H1 (cell line): ENCODE data around the gene TTC6. TPM values are rescaled to one million over a fixed set of nuclear protein-coding genes. Genes with fewer than 3 reads are reported as not detected.

Source experiments
- CTCF ChIA-PET: fragments of 300-600 bp; sonication (Branson Sonifier 250); formaldehyde crosslinking; loops from one replicate; lab custom pipeline; 2021; ENCODE audit not compliant: partially characterized antibody; lab: Charles Lee
- POLR2A ChIA-PET: fragments of 300-600 bp; sonication (Branson Sonifier 250); formaldehyde crosslinking; loops from one replicate; lab custom pipeline; 2021; ENCODE audit warnings: inconsistent platforms; ENCODE audit not compliant: partially characterized antibody; lab: Charles Lee
- DNase-seq, 2 experiments: peaks; one replicate each; pipeline versions ENCODE4 v3.0.0 to v3.0.0-alpha.2; 2010 to 2022; ENCODE audit warnings: low spot score in 2 of 2, low read depth in 1 of 2, mixed read lengths in 1 of 2
- FAIRE-seq: peaks from 2 replicates; lab custom pipeline; 2011; peaks lifted over from hg19 to GRCh38; lab: Jason Lieb, UNC
- H2AFZ ChIP-seq: 2 replicates; pipeline ENCODE4 v1.8.1; 2012; ENCODE audit warnings: low read length, inconsistent platforms
- H2AK5ac ChIP-seq: 2 replicates; pipeline ENCODE4 v1.6.1; 2013; ENCODE audit warnings: low read depth, low read length
- H2BK120ac ChIP-seq: replicated peaks from 2 replicates; pipeline ENCODE3; 2013; ENCODE audit warnings: low read depth, low read length, inconsistent platforms
- H2BK12ac ChIP-seq: 2 replicates; pipeline ENCODE4 v1.6.1; 2013; ENCODE audit warnings: low read depth, low read length
- H2BK15ac ChIP-seq: 2 replicates; pipeline ENCODE4 v1.6.1; 2013; ENCODE audit warnings: low read length
- H2BK20ac ChIP-seq: 2 replicates; pipeline ENCODE4 v1.6.1; 2013; ENCODE audit warnings: low read length
- H2BK5ac ChIP-seq: 2 replicates; pipeline ENCODE4 v1.6.1; 2013; ENCODE audit warnings: low read depth, low read length
- H3K14ac ChIP-seq: 2 replicates; pipeline ENCODE4 v1.6.1; 2013; ENCODE audit warnings: inconsistent platforms; ENCODE audit not compliant: insufficient read length
- H3K18ac ChIP-seq: 2 replicates; pipeline ENCODE4 v1.6.1; 2013; ENCODE audit warnings: low read length; ENCODE audit errors: extremely low read depth
- H3K23ac ChIP-seq: 2 replicates; pipeline ENCODE4 v1.6.1; 2013; ENCODE audit warnings: inconsistent platforms; ENCODE audit not compliant: insufficient read length
- H3K23me2 ChIP-seq: 2 replicates; pipeline ENCODE4 v1.6.1; 2013; ENCODE audit warnings: low read depth, low read length
- H3K27ac ChIP-seq: 2 replicates; pipeline ENCODE4 v1.6.1; 2011; ENCODE audit warnings: low read depth, low read length, inconsistent platforms
- H3K27me3 ChIP-seq, 4 experiments: replicated peaks in 1 of 4; 1 replicate in 1 of 4; 2 replicates in 3 of 4; pipeline versions ENCODE4 v1.6.1 to v1.8.1; 2011 to 2013; ENCODE audit warnings: low read length in 3 of 4, mild to moderate bottlenecking in 3 of 4, inconsistent platforms in 2 of 4, mixed read lengths in 2 of 4, moderate library complexity in 1 of 4; ENCODE audit not compliant: control insufficient read depth in 3 of 4, insufficient read depth in 3 of 4; ENCODE audit errors: extremely low read depth in 1 of 4
- H3K36me3 ChIP-seq, 4 experiments: 2 replicates each; pipeline versions ENCODE4 v1.6.1 to v1.8.1; 2011 to 2013; ENCODE audit warnings: mild to moderate bottlenecking in 4 of 4, low read length in 3 of 4, moderate library complexity in 2 of 4, control low read depth in 1 of 4, inconsistent platforms in 1 of 4; ENCODE audit not compliant: insufficient read depth in 4 of 4, control insufficient read depth in 2 of 4
- H3K4ac ChIP-seq: replicated peaks from 2 replicates; pipeline ENCODE3; 2013; ENCODE audit warnings: low read length, low read depth, mixed read lengths, inconsistent platforms; ENCODE audit not compliant: insufficient read length
- H3K4me1 ChIP-seq, 4 experiments: replicated peaks in 1 of 4; 1 replicate in 1 of 4; 2 replicates in 3 of 4; pipeline versions ENCODE4 v1.6.1 to v1.8.1; 2011 to 2013; ENCODE audit warnings: low read length in 3 of 4, inconsistent platforms in 2 of 4, mixed read lengths in 1 of 4; ENCODE audit not compliant: insufficient read depth in 4 of 4, control insufficient read depth in 3 of 4
- H3K4me2 ChIP-seq, 2 experiments: 2 replicates each; pipeline versions ENCODE4 v1.6.1 to v1.8.1; 2011 to 2013; ENCODE audit warnings: low read depth in 2 of 2, low read length in 2 of 2, control low read depth in 1 of 2, inconsistent platforms in 1 of 2, mild to moderate bottlenecking in 1 of 2; ENCODE audit not compliant: insufficient read depth in 1 of 2
- H3K4me3 ChIP-seq, 4 experiments: fragments of 200-600, 300-600 bp in 1 of 4; sonication (generic), shearing (Covaris generic), sonication (Bioruptor Twin) in 1 of 4; 2 replicates each; pipeline versions ENCODE4 v1.5.1 to v1.8.1; 2011 to 2016; ENCODE audit warnings: low read length in 4 of 4, low read depth in 3 of 4, control low read depth in 2 of 4, inconsistent platforms in 2 of 4, mild to moderate bottlenecking in 2 of 4, mixed read lengths in 1 of 4, moderate library complexity in 1 of 4; ENCODE audit not compliant: insufficient read depth in 2 of 4; ENCODE audit errors: extremely low read depth in 1 of 4
- H3K56ac ChIP-seq: replicated peaks from 2 replicates; pipeline ENCODE3; 2013; ENCODE audit warnings: low read depth, mild to moderate bottlenecking, mixed read lengths, low read length, inconsistent platforms; ENCODE audit not compliant: insufficient read length
- H3K79me1 ChIP-seq: 2 replicates; pipeline ENCODE4 v1.6.1; 2013; ENCODE audit warnings: low read depth, low read length, control low read depth
- H3K79me2 ChIP-seq, 2 experiments: 2 replicates each; pipeline versions ENCODE4 v1.6.1 to v1.8.1; 2012 to 2013; ENCODE audit warnings: low read length in 2 of 2, mild to moderate bottlenecking in 2 of 2, inconsistent platforms in 1 of 2; ENCODE audit not compliant: insufficient read depth in 2 of 2, control insufficient read depth in 1 of 2
- H3K9ac ChIP-seq, 4 experiments: replicated peaks in 1 of 4; 1 replicate in 1 of 4; 2 replicates in 3 of 4; pipeline versions ENCODE4 v1.6.1 to v1.8.1; 2011 to 2013; ENCODE audit warnings: low read depth in 3 of 4, low read length in 3 of 4, control low read depth in 2 of 4, mild to moderate bottlenecking in 2 of 4, moderate library complexity in 2 of 4, inconsistent platforms in 1 of 4; ENCODE audit errors: extremely low read depth in 1 of 4
- H3K9me3 ChIP-seq, 2 experiments: 2 replicates each; pipeline versions ENCODE4 v1.6.1 to v1.8.1; 2012 to 2013; ENCODE audit warnings: mild to moderate bottlenecking in 2 of 2, moderate library complexity in 2 of 2, control low read depth in 1 of 2, inconsistent platforms in 1 of 2, low read depth in 1 of 2, low read length in 1 of 2, mixed read lengths in 1 of 2; ENCODE audit not compliant: insufficient read depth in 2 of 2
- H4K20me1 ChIP-seq, 2 experiments: replicated peaks in 1 of 2; 2 replicates each; pipeline versions ENCODE3 to v1.8.1; 2011 to 2013; ENCODE audit warnings: inconsistent platforms in 2 of 2, low read length in 2 of 2, mild to moderate bottlenecking in 1 of 2; ENCODE audit not compliant: insufficient read depth in 2 of 2, control insufficient read depth in 1 of 2
- H4K5ac ChIP-seq: 2 replicates; pipeline ENCODE4 v1.6.1; 2013; ENCODE audit warnings: low read length, low read depth, mixed read lengths, inconsistent platforms; ENCODE audit not compliant: insufficient read length
- H4K8ac ChIP-seq: 2 replicates; pipeline ENCODE4 v1.8.0; 2013; ENCODE audit warnings: mild to moderate bottlenecking, moderate library complexity, low read length, inconsistent platforms; ENCODE audit not compliant: insufficient read depth; ENCODE audit errors: extremely low read depth
- H4K91ac ChIP-seq: replicated peaks from 2 replicates; pipeline ENCODE3; 2013; ENCODE audit warnings: low read length, mixed read lengths, inconsistent platforms; ENCODE audit not compliant: insufficient read length
- BACH1 ChIP-seq: IDR thresholded peaks from 2 replicates; pipeline ENCODE4 v1.6.1; 2012; ENCODE audit warnings: low read length, improper control_type of control experiment
- CBX8 ChIP-seq: fragments of 300-800, 300-1000 bp; sonication (generic); IDR thresholded peaks from 2 replicates; pipeline ENCODE4 v1.7.1; 2016; ENCODE audit warnings: low read depth, low read length, borderline replicate concordance
- NRF1 ChIP-seq: IDR thresholded peaks from 2 replicates; pipeline ENCODE4 v1.6.1; 2011; ENCODE audit warnings: mild to moderate bottlenecking, low read depth, low read length, improper control_type of control experiment
- POLR2AphosphoS5 ChIP-seq: IDR thresholded peaks from 2 replicates; pipeline ENCODE4 v1.6.1; 2011; ENCODE audit warnings: low read depth, low read length
- POU5F1 ChIP-seq: IDR thresholded peaks from 2 replicates; pipeline ENCODE4 v1.6.1; 2011; ENCODE audit warnings: low read depth, mild to moderate bottlenecking, low read length, moderate library complexity
- RBBP5 ChIP-seq: IDR thresholded peaks from 2 replicates; pipeline ENCODE4 v1.7.1; 2012; ENCODE audit warnings: low read depth, mild to moderate bottlenecking, inconsistent platforms, low read length, moderate library complexity, borderline replicate concordance
- SIN3A ChIP-seq, 2 experiments: IDR thresholded peaks in 1 of 2; conservative IDR thresholded peaks in 1 of 2; 2 replicates each; pipeline ENCODE4 v1.6.1; 2011 to 2012; ENCODE audit warnings: low read length in 2 of 2, improper control_type of control experiment in 1 of 2, low read depth in 1 of 2, mild to moderate bottlenecking in 1 of 2
- SIRT6 ChIP-seq: IDR thresholded peaks from one replicate; pipeline ENCODE4 v1.7.1; 2012; ENCODE audit warnings: low read length, inconsistent platforms
- SUZ12 ChIP-seq: fragments of 200-600 bp; sonication (generic); IDR thresholded peaks from 2 replicates; pipeline ENCODE4 v1.6.1; 2012; ENCODE audit warnings: mild to moderate bottlenecking, inconsistent platforms, low read length, moderate library complexity, mixed read lengths
- TAF7 ChIP-seq: optimal IDR thresholded peaks from 2 replicates; pipeline ENCODE3; 2011; ENCODE audit warnings: low read depth, mild to moderate bottlenecking, inconsistent platforms, low read length, moderate library complexity, borderline replicate concordance
- TCF12 ChIP-seq: IDR thresholded peaks from 2 replicates; pipeline ENCODE4 v1.6.1; 2011; ENCODE audit warnings: low read depth, mild to moderate bottlenecking, low read length
- WGBS, 2 experiments: shearing (Covaris generic) in 1 of 2; methylation state at CpG; one replicate each; pipeline versions ENCODE4 v1.1.6 to v1.1.7; 2013 to 2015; ENCODE audit warnings: low lambda C conversion rate in 2 of 2, mixed read lengths in 2 of 2, inconsistent platforms in 1 of 2, low coverage in 1 of 2, missing lambda C conversion rate in 1 of 2; ENCODE audit not compliant: insufficient replicate concordance in 2 of 2, insufficient coverage in 1 of 2, insufficient read length in 1 of 2; ENCODE audit errors: extremely low coverage in 1 of 2, missing lambda C conversion rate in 1 of 2; 5-methylcytosine and 5-hydroxymethylcytosine counted together
- polyA plus RNA-seq, 7 experiments: library from polyadenylated mRNA; depleted of rRNA in 3 of 7; stranded (reverse) in 5 of 7; unstranded in 2 of 7; fragments of >200 nt in 5 of 7; fragments of 200-250 nt in 2 of 7; gene quantifications; 1 replicate in 5 of 7; 2 replicates in 1 of 7; 4 replicates in 1 of 7; pipeline versions ENCODE4 v1.2.1 to v1.2.3, GENCODE V29; 2011 to 2013; ENCODE audit warnings: missing spikeins in 2 of 7, mixed read lengths in 2 of 7
- total RNA-seq: library from RNA; stranded (reverse); fragmentation: NEBNext Ultra II Directional; extraction: Animal tissue kit (Norgen Biotek cat#: 25700); gene quantifications from 2 replicates; pipeline ENCODE4 v1.2.1, GENCODE V29; 2021
- TF ChIP-seq, protein P1 (sequence below): IDR thresholded peaks from 2 replicates; pipeline ENCODE4 v1.6.1; 2011; ENCODE audit warnings: low read length, improper control_type of control experiment

Gene TTC6
- total and polyA plus RNA-seq, 2 of the 8 experiments (the other 6 are each of a cell fraction or from before 2014, with no cell fraction given), result 0.02 TPM; not detected in 1

DNA sequence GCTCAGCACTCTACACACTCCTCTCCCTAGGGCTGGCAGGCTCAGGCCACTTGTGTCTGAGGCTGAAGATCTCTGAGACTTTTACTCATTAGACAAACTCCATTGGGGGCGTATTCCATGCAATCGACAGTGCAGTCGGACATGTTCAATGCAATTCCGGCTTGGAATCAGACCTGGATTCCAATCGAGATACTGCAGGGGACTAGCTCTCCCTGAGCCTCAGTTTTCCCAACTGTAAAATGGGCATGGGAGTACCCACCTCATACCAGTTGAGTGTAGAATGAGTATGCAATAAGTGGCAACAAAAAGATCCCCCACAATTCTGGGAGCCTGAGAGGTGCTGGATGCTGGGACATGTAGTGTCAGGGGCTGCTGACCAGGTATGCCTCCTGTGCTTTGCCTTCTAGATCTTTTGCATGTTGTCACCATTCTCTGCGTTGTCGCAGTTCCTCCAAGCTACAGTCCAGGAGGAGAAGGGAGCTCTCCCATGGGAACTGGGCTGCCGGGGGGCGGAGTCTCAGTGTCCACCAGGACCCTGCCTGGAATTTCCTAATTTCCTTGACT is 8.3 kb downstream of the TTC6 start:
- H2BK5ac ChIP-seq, result no peak overlapping the region
- no peak overlapping the region for H3K56ac ChIP-seq
- peaks cover 0 to 13% (median 8%) of the 10 kb centered on the region in 4 experiments; a peak in 6 of 7 replicates for H3K4me1 ChIP-seq
- no peak overlapping the region for H2BK120ac ChIP-seq
- no peak overlapping the region for H3K14ac ChIP-seq
- no peak overlapping the region for H2AK5ac ChIP-seq
- H2BK20ac ChIP-seq, result no peak overlapping the region
- H3K27me3 ChIP-seq, result peaks cover 37 to 67% (median 59%) of the 10 kb centered on the region in 4 experiments
- no peak overlapping the region for H3K23ac ChIP-seq
- H3K23me2 ChIP-seq, result peaks cover 5% of the 10 kb centered on the region
- H3K4me2 ChIP-seq, result no peak overlapping the region
- 83% methylated on average over 9 of the region's 9 CpGs; no CpG with 5 or more reads in 1 of the 2 experiments for WGBS, 2 experiments
- H3K27ac ChIP-seq, result no peak overlapping the region
- H3K79me1 ChIP-seq, result no peaks in the 10 kb centered on the region
- H2BK12ac ChIP-seq, result no peak overlapping the region
- DNase-seq (no peak), FAIRE-seq (no peak)
- H3K79me2 ChIP-seq, result no peaks in the 10 kb centered on the region
- no peak overlapping the region for H3K4ac ChIP-seq
- no peak overlapping the region for H3K9ac ChIP-seq
- H2BK15ac ChIP-seq, result no peak overlapping the region
- H3K18ac ChIP-seq, result no peak overlapping the region; the same call in 1 of the 2 replicates
- no peaks in the 10 kb centered on the region for H3K36me3 ChIP-seq
- no peak overlapping the region for H4K8ac ChIP-seq
- H3K9me3 ChIP-seq, result no peaks in the 10 kb centered on the region
- H4K91ac ChIP-seq, result no peak overlapping the region
- ChIA-PET POLR2A (interaction anchor here (1.2 kb wide), 1 partner anchor 18 kb away, joined by 4 read pairs; no protein-coding TSS in a partner anchor), CTCF (interaction anchor here (1.3 to 2.8 kb wide), 3 partner anchors 12 to 42 kb away, joined by 3 to 8 read pairs (median 6); no protein-coding TSS in a partner anchor)
- peaks cover 0 to 11% of the 10 kb centered on the region in 2 experiments for H4K20me1 ChIP-seq
- H2AFZ ChIP-seq, result no peak overlapping the region
- no peak overlapping the region for H4K5ac ChIP-seq
- H3K4me3 ChIP-seq, result no peak overlapping the region
- TF ChIP-seq NRF1 (no peak), TCF12 (no peak), SIN3A (conservative IDR thresholded peaks at IDR 0.05 in 1 of 2, IDR thresholded peaks at IDR 0.05 in 1 of 2; ENCODE audit: low read depth in 1 of 2, low read length in 2 of 2) (no peak), BACH1 (no peak), POLR2AphosphoS5 (no peak), CBX8 (no peak), SUZ12 (no peak), TAF7 (no peak), SIRT6 (no peak), RBBP5 (no peak), POU5F1 (no peak)
- TF ChIP-seq, protein P1, sequence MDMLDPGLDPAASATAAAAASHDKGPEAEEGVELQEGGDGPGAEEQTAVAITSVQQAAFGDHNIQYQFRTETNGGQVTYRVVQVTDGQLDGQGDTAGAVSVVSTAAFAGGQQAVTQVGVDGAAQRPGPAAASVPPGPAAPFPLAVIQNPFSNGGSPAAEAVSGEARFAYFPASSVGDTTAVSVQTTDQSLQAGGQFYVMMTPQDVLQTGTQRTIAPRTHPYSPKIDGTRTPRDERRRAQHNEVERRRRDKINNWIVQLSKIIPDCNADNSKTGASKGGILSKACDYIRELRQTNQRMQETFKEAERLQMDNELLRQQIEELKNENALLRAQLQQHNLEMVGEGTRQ, result no peak
